Liver (tissue), 9 donors: ENCODE results near the gene PGAM2. TPM values are rescaled to one million over a fixed set of nuclear protein-coding genes. Genes with fewer than 3 reads are reported as not detected.
A peak's percentile ranks its signal among the peaks of the same experiment; 100 is the strongest.

ENCODE experiments used
- DNase-seq: peaks from one replicate; pipeline ENCODE4 v3.0.0-alpha.2; 2017; ENCODE audit warnings: low spot score
- H3K27ac ChIP-seq, 2 donors: one replicate each; pipeline ENCODE4 v1.7.0; 2013; ENCODE audit warnings: inconsistent platforms in 2 of 2, low read length in 2 of 2, control low read depth in 1 of 2, low read depth in 1 of 2, mild to moderate bottlenecking in 1 of 2
- H3K27me3 ChIP-seq, 4 donors: one replicate each; pipeline versions ENCODE4 v1.6.1 to v1.7.0; 2013; ENCODE audit warnings: low read length in 3 of 4, inconsistent platforms in 1 of 4, mild to moderate bottlenecking in 1 of 4, moderate library complexity in 1 of 4; ENCODE audit not compliant: control insufficient read depth in 4 of 4, insufficient read depth in 4 of 4
- H3K36me3 ChIP-seq, 4 donors: one replicate each; pipeline versions ENCODE4 v1.6.1 to v1.7.0; 2013; ENCODE audit warnings: low read length in 3 of 4, mild to moderate bottlenecking in 3 of 4, low read depth in 1 of 4, moderate library complexity in 1 of 4; ENCODE audit not compliant: control insufficient read depth in 4 of 4, insufficient read depth in 3 of 4
- H3K4me1 ChIP-seq, 4 donors: one replicate each; pipeline versions ENCODE4 v1.6.1 to v1.7.0; 2013; ENCODE audit warnings: low read length in 3 of 4, mild to moderate bottlenecking in 3 of 4, moderate library complexity in 1 of 4; ENCODE audit not compliant: control insufficient read depth in 4 of 4, insufficient read depth in 4 of 4
- H3K4me3 ChIP-seq, 3 donors: one replicate each; pipeline versions ENCODE4 v1.6.1 to v1.7.0; 2013; ENCODE audit warnings: low read length in 3 of 3, control low read depth in 1 of 3, low read depth in 1 of 3, mild to moderate bottlenecking in 1 of 3
- H3K9ac ChIP-seq, 2 donors: one replicate each; pipeline ENCODE4 v1.7.0; 2013; ENCODE audit warnings: low read length in 2 of 2, mild to moderate bottlenecking in 2 of 2, moderate library complexity in 2 of 2, control low read depth in 1 of 2, low read depth in 1 of 2
- H3K9me3 ChIP-seq, 4 donors: one replicate each; pipeline versions ENCODE4 v1.6.1 to v1.7.0; 2013; ENCODE audit warnings: low read length in 3 of 4; ENCODE audit not compliant: control insufficient read depth in 4 of 4
- CTCF ChIP-seq: fragments of 150-350 bp; IDR thresholded peaks from 2 replicates; pipeline ENCODE4 v1.5.1; 2017; ENCODE audit warnings: improper control_type of control experiment, low read depth, low read length; ENCODE audit not compliant: missing input control
- EGR1 ChIP-seq, 2 donors: IDR thresholded peaks; 2 replicates each; pipeline ENCODE4 v1.6.1; 2016 to 2018; ENCODE audit warnings: antibody characterized with exemption in 2 of 2, low read depth in 2 of 2
- FOXA1 ChIP-seq: IDR thresholded peaks from 2 replicates; pipeline ENCODE4 v1.6.1; 2016; ENCODE audit warnings: antibody characterized with exemption
- FOXA2 ChIP-seq: IDR thresholded peaks from 2 replicates; pipeline ENCODE4 v1.6.1; 2016; ENCODE audit warnings: antibody characterized with exemption
- GABPA ChIP-seq, 2 donors: IDR thresholded peaks in 1 of 2; conservative IDR thresholded peaks in 1 of 2; 2 replicates each; pipeline ENCODE4 v1.6.1; 2016; ENCODE audit warnings: antibody characterized with exemption in 2 of 2, mild to moderate bottlenecking in 1 of 2, moderate library complexity in 1 of 2
- NR2F2 ChIP-seq: IDR thresholded peaks from 2 replicates; pipeline ENCODE4 v1.6.1; 2016; ENCODE audit warnings: antibody characterized with exemption
- RXRA ChIP-seq, 2 donors: IDR thresholded peaks; 2 replicates each; pipeline ENCODE4 v1.6.1; 2017 to 2018; ENCODE audit warnings: antibody characterized with exemption in 2 of 2, mild to moderate bottlenecking in 1 of 2
- TAF1 ChIP-seq: conservative IDR thresholded peaks from 2 replicates; pipeline ENCODE4 v1.6.1; 2016; ENCODE audit warnings: antibody characterized with exemption, mild to moderate bottlenecking
- YY1 ChIP-seq: IDR thresholded peaks from 2 replicates; pipeline ENCODE4 v1.6.1; 2016; ENCODE audit warnings: antibody characterized with exemption, mild to moderate bottlenecking
- WGBS: extraction: QIAGEN DNeasy Blood & Tissue Kit; methylation state at CpG from one replicate; pipeline ENCODE4 v1.1.7; 2013; 5-methylcytosine and 5-hydroxymethylcytosine counted together
- polyA plus RNA-seq, 2 donors: library from polyadenylated mRNA; stranded (reverse) in 1 of 2; unstranded in 1 of 2; fragments of 200-250 nt in 1 of 2; fragments of >200 nt in 1 of 2; fragmentation: Nextera tagmentation in 1 of 2; extraction: Ambion mirVana in 1 of 2; gene quantifications; one replicate each; pipeline versions ENCODE4 v1.2.1 to v1.2.3, GENCODE V29; 2013 to 2015
- total RNA-seq, 2 donors: library from RNA; depleted of rRNA; stranded (reverse); fragments of >200 nt; gene quantifications; one replicate each; pipeline ENCODE4 v1.2.3, GENCODE V29; 2014
- TF ChIP-seq, protein P1 (sequence below): IDR thresholded peaks from 2 replicates; pipeline ENCODE4 v1.6.1; 2016; ENCODE audit warnings: antibody characterized with exemption
- donor health status: healthy.
- donor health status: healthy.
- donor health status: healthy.
- donor health status: healthy.
- donor health status: healthy.

Gene PGAM2
- total and polyA plus RNA-seq, 4 donors = 0.13 to 2.3 (median 0.49) TPM

GRCh38 chr7:44048031-44048795 lies 17.2 kb downstream of the PGAM2 start (continued):
- no peak for TF ChIP-seq CTCF

- no peak for DNase-seq
- Histone ChIP-seq H3K36me3 (peaks cover 5 to 18% (median 11%) of the 10 kb centered on the region in 4 donors), H3K27me3 (no peaks in the 10 kb centered on the region), H3K27ac (peak overlapping the region; percentile 55 to 91), H3K4me3 (no peak overlapping the region), H3K9ac (no peak overlapping the region), H3K4me1 (peaks cover 8 to 31% (median 23%) of the 10 kb centered on the region in 4 donors), H3K9me3 (no peaks in the 10 kb centered on the region)
- TF ChIP-seq FOXA2 = no peak
- no peak for TF ChIP-seq NR2F2
- no peak for TF ChIP-seq TAF1
- TF ChIP-seq, protein P1, sequence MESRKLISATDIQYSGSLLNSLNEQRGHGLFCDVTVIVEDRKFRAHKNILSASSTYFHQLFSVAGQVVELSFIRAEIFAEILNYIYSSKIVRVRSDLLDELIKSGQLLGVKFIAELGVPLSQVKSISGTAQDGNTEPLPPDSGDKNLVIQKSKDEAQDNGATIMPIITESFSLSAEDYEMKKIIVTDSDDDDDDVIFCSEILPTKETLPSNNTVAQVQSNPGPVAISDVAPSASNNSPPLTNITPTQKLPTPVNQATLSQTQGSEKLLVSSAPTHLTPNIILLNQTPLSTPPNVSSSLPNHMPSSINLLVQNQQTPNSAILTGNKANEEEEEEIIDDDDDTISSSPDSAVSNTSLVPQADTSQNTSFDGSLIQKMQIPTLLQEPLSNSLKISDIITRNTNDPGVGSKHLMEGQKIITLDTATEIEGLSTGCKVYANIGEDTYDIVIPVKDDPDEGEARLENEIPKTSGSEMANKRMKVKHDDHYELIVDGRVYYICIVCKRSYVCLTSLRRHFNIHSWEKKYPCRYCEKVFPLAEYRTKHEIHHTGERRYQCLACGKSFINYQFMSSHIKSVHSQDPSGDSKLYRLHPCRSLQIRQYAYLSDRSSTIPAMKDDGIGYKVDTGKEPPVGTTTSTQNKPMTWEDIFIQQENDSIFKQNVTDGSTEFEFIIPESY = no peak
- TF ChIP-seq RXRA (IDR thresholded peaks at IDR 0.05) = no peak
- peak in 1 of 2 donors; percentile 23 for TF ChIP-seq EGR1 (IDR thresholded peaks at IDR 0.05; ENCODE audit: low read depth in 2 of 2)
- TF ChIP-seq FOXA1 = no peak
- no peak for TF ChIP-seq CTCF
- TF ChIP-seq YY1 = no peak
- peak; percentile 23 to 43 for TF ChIP-seq GABPA (IDR thresholded peaks at IDR 0.05 in 1 of 2, conservative IDR thresholded peaks at IDR 0.05 in 1 of 2)
- WGBS = 78% methylated on average over 8 of the region's 8 CpGs
Measured at GRCh38 chr7:44046321-44047061, 18.9 kb downstream of the PGAM2 start.
